COLO829 (cell line): ENCODE measurements around the gene SNRPA1.
A peak's percentile ranks its signal among the peaks of the same experiment; 100 is the strongest.
"Not testable (repeated sequence)": the region's sequence is repeated elsewhere in the genome, so short reads cannot be mapped to it uniquely, and the experiment has no call there.

Source experiments
- DNase-seq: peaks from one replicate; pipeline ENCODE4 v3.0.0; 2012; ENCODE audit warnings: low spot score

Gene SNRPA1

DNA sequence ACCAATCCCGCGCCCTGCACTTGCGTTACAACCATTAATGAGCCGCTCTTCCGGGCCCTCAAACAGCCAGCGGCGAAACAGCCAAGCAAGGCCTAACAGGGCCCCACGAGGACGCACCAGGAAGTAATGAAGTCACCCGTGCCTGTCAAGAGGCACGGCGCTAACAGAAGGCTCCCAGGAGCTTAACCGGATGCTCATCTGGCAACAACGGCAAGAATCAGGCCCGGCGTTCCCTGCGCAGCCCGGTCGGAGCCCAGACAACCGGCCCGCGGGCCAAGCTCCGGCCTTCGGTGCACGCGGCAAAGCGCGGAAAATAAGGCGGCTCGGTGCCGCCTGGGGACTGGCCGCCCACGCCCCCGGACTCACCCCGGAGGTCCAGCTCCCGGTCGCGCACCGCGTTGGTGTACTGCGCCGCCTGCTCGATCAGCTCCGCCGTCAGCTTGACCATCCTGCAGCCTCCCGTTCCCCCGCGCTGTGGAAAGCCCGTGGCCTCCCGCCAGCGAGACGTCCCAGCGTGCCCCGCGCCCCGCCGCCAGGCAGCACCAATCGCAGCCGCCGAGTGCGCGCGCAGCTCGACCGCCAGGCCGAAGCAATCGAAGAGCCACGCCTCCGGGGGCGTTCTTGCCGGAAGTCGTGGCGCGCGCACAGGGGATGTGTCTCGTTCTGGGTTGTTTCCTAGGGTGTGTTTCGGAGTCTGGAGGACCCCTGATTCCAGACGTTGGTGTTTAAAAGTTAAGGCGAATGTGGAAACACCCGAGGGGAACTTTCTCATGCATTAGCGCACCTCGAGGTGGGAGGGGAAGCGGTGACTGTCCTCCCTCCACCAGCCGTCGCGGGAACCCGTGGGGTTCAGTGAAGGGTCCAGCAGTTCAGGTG is at the start of gene SNRPA1:
Gene SNRPA1, minus strand, starts transcription at position 518 of the 876 bp plus-strand sequence. Its CDS starts 70 bp downstream, at position 448.
- DNase-seq: peak; percentile 98

DNA sequence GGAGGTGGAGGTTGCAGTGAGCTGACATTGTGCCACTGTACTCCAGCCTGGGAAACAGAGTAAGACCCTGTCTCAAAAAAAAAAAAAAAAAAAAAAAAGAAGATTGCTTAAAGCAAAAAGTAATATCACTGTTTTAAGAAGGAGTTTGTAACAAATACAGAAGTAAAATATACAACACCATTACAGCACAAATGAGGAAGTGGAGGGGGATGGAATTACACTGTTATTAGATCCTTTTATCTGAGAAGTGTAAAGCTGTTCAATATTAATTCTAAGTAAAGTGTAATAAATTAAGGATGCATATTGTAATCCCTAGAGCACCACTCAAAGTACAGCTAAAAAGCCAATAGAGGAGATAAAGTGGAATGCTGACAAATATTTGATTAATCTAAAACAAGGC is 47.0 kb upstream of the SNRPA1 start:
- no peak for DNase-seq

DNA sequence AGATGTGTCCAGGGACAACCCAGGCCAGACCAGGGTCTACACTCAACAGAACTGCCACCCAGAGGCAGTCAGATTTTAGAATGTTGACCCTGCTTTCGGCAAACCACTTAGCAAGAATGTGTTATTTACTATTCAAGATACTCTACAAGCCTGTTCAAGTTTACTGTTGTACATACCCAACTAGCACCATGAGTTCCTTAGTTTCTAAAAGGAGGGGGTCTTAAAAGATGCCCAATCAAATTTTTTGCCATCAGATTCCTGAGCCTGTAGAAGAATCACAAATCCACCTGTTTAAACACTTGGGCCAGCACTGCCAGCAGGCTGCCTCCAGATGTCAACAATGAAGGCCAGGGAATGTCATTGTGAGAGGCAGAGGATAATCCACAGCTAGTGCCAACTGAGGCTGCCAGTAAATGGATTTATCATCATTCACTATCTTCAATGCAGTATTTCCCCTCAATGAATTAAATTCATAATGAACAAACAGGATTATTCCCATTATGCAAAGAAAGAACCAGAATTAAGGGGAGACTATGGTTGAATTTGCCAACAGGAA is 43.5 kb upstream of the SNRPA1 start:
- no peak for DNase-seq

DNA sequence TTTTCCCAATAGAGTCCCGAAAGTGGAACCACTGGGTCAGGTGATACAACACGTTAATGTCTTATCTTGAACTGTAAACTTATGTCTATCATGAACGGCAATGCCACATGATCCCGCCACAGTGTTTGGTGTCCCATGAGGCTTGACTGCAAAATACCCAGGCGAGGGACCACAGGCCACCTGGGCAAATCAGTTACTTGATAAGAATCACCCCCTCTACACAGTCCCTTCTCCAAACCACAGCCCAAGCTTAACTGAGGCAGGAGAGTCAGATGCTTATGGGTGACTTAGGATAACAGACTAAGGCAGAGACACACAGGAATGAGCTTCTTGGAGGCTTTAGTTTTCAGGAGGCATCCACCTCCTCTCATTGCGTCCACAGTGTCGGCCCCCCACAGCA is 42.9 kb upstream of the SNRPA1 start:
- no peak for DNase-seq

DNA sequence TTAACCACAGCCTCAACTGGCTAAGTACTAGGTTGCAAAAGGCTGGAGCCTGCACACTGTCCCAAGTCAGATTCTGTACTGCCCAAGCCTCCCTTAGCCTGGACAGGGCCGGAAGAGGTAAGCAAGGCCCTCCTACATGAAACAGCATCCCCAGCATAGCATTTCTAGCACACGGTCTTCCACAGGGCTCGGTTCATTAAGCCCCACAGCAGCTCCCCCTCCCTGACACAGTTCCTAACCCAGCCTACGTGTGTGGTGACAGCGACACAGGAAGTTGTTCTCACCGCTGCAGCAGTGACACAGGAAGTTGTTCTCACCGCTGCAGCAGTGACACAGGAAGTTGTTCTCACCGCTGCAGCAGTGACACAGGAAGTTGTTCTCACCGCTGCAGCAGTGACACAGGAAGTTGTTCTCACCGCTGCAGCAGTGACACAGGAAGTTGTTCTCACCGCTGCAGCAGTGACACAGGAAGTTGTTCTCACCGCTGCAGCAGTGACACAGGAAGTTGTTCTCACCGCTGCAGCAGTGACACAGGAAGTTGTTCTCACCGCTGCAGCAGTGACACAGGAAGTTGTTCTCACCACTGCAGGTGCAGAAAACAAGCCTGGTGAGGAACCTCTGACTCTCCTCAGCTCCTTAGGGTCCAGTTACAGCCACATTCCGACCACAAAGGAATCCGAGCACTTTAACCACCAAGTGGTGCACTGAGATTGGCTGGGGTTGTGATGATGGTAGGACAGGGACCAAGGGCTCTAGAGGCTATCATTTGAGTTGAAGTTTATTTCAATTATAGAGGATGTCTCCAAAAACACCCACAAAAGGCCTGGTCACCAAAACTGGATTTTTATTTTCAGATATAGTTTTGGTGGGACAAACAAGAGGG is 39.1 kb upstream of the SNRPA1 start:
- DNase-seq: not testable (repeated sequence)

DNA sequence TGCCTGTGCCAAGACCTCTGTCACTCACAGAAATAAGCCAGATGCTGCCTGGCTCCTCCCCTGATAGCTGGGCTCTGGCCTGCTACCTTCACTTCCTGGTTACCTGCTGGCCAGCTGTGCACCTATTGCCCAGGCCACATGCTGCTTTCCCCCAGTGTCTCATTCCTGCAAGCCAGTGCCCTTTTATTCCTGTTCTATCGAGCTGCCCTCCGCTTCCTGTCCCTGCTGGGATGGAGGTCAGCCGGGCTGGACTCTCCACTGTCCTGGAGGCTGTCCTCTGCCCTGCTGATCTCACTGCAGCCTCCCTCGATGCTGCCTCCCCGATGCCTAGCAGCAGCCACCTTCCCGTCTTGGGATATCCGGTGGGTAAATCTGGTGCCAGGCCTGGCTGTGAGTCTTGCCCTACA is 37.0 kb upstream of the SNRPA1 start:
- no peak for DNase-seq

DNA sequence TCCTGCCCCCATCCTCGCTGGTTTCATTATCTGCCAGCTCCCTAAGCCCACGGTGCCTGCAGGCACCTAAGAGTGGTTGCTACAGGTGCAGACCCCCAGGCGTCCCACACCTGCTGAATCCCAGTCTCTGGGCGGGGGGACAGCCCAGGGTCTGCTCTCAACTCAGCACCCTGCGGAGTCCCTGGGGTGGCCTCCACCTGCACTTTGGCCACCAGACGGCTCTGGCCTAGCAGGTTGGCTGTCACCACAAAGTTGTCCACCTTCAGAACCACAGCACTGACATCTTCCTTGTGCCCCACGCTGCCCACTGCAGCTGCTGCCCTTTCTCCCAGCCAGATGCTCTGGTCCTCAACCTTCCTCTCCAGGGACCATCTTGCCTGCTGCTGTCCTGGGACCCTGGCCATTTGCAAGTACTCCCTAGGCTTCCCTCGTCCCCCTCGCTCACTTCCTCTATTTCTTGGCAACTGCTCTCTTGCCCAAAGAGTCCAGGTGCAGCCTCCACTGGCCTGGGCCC is 34.9 kb upstream of the SNRPA1 start:
- no peak for DNase-seq

DNA sequence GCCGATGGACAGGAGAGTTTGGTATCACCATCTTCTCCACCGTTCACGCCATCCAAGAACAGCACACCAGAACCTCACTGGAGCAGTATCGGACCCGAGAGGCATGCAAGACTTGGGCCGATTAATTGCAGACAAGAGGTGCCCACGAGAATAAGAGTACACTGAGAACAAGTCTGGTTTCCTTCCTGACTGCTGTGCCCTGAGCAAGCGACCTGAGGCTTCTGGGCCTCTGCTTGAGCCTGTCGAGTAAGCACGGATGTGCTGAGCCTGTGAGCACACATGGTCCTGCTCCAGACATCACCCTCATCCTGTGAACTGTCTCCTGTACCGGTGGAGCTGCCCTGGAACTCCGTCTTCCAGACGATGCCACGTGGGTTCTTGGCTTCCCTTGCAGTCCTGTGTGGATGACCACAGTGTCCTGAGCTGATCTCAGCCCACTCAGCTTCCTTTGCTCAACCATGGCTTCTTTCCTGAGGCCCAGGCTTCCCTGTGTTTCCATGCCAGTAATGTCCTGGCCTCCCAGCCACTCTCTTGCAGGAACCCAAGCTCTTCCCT is 34.3 kb upstream of the SNRPA1 start:
- no peak for DNase-seq

DNA sequence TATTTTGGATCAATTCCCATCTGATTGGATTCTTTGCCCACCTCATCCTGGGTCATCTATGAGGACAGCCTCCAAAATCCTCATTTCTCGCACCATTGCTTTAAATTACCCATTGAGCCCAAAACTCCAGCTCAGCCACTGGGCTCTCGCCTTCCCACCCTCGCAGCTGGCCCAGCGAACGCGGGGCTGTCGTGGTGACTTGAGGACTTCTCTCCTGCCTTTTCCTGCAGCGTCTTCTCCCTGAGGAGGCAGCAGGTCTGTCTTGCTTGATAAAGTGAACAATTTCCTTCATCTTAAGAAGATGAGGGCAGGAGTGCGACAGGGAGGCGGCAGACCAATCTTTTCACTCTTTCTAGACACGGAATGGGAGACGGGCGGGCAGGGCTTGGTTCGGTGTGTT is 33.0 kb upstream of the SNRPA1 start:
- DNase-seq: no peak

DNA sequence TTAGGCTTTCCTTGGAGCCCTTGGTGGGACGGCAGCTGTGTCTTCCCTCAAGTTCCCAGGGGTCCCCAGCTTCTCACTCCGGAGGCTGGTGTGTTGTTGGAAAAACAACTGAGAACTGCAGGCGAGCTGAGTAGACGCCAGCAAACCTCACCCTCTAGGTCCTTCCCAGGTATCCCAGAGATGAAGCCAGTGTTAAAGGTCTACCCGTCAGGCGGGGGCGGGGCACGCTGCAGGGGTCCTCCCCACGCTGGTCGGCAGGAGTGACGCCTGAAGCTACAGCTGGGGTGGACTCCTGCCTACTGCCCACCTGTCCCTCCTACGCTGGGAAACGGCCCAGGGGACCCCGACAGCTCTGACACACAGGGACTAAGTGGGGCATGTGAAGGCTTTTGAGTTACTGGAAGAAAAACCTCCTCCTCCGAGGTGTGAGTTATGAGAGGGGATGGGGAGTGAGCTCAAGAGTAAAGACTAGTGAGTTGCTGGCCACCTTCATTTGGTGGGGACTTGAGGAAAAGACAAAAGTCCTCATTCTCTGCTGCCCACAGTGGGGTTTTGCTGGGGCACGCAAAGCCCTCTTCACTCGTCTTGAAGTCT is 32.2 kb upstream of the SNRPA1 start:
- no peak for DNase-seq

DNA sequence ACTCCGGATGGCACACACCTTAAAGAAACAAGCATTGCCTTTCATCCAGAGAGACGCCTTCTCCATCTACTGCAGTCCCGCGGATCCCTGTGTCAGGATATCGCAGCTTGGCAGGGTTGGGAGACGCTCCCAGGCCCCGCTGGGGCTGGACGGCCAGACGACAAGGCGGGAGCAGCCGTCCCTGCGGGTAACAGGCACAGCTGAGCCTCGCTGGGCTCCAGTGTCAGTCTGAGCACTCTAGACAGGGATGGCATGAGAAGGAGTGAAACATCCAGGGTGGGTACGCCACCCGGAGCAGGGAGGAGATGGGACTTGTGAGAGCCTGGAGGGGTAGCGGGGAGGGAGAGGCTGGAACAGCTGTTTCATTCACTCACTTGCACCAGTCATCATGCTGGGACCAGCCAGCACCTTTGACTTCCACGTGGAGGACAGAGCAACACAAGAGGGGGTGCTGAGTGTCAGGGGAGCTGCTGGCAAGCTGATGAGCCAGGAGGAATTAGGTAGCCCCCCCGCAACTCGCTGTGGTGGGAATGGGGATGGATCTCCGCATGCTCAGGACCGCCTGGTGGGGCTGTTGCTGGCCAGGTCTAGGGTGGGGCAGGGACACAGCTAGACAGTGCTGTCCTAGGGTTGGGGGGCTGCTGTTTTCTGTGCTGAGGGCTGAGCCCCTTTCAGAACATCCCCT is 31.6 kb upstream of the SNRPA1 start:
- no peak for DNase-seq

DNA sequence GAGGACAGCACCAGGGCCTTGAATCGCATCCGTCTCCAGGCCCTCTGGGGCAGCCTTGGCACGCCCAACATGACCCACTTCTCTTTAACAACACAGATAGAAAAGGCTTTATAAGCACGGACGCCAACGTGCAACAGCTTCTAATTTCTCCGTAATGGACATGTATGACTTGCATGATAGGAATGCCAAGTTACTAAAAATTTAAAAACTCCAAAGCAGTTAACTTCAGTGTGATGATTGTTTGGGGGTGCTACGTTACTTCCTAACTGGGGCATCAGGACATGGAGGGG is 30.9 kb upstream of the SNRPA1 start:
- DNase-seq: no peak

DNA sequence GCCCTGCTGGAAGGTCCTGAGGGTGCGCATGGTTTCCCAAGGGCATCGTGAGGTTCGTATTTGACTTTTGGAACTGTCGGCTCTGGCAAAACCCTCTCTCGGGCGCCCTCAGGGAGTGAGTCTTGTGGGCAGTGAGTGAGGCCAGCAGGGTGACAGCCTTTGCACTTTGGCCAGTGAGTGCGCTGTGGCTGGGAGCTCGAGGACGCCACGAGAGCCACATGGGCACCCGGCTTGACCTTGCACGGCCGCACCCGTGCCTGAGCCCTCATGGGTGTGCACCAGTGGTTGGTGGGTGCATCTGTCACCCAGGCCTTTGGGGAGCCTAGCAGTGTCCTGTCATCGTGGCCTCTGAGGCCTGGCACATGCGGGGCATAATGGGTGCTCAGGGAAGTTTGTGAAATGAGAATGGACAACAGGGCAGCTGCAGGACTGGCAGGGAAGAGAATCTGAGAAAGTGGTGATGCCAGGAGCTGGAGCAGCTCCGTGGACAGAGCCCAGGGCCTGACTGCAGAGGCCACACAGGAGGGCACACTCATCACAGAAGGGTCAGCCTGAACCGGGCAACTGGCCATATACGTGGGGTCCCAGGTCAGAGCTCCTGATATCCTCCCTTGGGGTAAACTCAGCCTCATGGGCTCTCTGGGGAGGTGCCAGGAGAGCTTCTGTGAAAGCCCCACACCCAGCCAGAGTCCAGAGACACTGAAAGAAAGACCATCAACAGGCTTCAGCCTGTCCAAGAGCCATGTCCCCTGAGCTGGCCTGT is 30.4 kb upstream of the SNRPA1 start:
- DNase-seq: no peak

DNA sequence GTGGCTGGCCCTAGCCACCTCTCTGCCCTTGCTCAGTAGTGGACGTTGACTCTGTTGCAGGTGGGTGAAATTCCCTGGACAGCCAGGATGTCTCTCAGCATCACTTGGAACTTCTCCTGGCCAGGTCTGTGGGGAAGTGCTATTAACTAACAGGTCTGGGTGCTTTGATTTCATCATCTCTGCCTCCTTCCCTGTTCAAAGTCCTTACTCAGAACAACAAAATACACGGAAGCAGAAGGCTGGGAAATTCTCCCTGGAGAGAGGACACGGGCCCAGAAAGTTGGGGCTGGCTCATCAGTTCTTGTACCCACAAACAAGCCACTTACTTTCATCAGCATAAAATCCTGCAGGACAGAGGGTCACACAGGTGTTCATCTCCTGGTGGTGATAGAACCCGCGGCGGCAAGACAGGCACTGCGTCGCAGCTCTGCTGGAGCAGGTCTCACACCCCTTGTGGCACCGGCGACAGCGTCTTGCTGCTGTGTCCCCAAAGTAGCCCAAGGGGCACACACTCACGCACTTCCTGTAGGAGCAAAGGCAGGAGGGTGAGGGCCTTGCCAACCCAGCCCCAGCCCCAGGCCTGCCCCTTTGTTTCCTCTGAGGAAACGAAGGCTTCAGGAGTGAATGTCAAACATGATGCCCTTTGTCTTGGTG is 29.6 kb upstream of the SNRPA1 start:
- DNase-seq: no peak

DNA sequence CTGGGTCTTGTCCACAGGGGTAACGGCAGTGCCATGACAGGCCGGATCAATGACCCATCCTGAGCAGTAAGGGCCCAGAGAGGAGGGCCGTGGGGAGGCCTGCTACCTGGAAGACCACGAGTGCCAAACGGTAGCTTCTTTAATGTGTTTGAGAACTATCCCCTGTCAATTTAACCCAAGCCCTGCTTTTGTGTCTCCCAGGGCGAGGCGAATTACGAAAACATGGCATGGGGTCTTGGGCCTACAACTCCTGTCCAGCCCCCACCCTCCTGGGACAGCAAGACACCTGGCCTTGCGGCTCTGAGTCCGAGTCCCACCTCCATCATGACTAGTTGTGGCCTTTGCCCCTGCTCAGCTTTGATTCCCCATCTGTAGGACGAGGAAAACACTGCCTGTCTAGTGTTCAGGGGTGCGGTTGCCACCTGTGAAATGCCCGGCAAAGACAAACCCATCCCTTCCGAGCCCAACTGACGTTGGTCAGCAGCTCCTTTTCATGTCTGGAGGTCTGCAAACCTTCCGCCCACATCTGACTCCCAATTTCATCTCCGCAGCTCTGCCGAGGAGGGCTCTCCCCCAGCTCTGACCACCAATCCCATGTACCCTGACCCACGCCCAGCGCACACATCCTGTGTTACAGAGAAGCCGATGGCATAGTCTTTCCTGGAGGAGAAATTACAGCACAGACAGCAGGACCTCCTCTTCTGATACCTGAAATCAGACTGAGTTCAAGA is 28.9 kb upstream of the SNRPA1 start:
- DNase-seq: no peak

DNA sequence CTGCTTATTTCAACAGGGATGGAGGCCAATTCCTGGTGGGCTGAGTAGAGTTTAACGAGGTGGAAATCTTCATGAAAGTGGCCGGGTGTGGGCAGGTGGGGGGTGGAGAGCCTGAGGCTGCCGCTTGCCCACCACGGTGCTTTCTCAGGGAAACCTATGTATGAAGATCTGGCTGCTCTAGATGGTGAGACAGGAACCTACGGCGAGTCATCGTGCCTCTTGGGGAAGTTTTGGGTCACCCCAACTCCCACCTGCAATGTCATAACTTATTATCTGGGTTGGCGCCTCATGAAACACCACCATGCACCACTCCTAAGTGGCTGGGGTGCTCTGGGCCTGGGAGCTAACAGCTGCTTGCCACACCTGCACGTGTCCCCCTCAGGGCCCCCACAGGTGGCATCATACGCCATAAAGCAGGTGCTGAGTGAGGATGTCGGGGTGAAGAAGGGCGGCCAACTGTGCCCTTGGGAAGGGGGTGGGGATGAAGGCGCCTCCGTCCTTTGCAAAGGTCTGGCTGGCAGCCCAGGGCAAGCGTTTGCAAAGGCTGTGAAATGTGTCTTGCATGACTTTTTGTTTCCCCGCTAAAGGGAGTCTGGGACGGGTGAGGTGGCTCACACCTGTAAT is 27.9 kb upstream of the SNRPA1 start:
- DNase-seq: no peak

DNA sequence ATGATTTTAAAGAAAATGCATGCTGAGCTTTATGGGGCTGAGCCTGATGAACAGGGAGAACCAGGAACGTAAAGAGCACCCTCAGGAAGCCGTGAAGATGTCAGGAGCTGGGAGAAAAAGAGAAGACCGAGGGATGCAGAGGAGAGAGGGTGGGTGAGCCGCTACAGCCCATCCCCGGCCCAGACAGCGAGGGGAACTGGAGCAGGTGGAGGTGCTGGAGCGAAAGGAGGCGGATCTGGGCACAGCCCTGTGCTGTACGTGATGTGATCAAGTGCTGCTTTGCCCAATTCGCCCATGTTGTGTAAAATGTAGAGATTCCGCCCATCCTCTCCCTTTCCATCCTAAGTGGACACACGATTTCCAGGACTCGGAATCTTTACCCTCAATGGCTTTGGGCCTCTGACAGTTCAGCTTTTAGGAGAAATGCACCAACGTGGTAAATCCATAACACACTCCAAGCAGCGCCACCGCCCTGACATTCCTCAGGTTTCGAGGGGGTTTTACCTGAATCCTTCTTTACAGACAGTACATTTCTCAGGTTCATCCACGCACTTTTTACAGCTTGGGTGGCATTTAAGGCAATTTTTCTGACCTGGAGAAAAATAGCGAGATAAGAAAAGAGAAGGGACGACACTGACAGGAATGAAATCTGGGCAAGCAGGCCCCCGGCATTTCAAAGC is 27.1 kb upstream of the SNRPA1 start:
- no peak for DNase-seq

DNA sequence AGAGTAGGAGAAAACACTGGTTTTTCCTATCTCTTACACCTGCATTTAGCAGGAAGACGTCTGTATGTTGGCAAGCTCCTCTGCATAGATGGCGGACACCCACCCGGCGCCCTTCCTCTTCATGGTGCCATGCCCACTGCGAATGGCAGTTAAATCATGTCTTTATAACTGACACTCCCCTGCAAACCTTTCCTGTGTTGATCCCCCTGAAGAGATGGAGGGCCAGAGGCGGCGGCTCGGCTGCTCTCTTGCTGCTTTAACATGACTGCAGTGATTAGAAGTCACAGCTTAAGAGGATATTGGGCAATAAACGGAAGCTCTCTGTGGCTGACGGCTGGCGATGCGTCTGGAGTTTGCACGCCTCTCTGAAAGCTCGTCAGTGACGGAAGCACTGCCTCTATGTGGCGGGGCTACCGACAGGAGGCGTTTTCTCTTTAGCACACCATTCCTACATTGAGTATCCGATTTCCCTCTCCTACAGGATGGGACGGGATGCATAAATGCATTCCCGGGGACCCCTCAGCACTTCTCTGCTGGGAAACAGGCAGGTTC is 25.5 kb upstream of the SNRPA1 start:
- DNase-seq: peak; percentile 69
